Epithelial cell of esophagus (primary cell): ENCODE measurements around the gene GALK2.
A peak's percentile ranks its signal among the peaks of the same experiment; 100 is the strongest.

Experiments
- DNase-seq: peaks from one replicate; pipeline ENCODE4 v3.0.0; 2010; ENCODE audit warnings: low read depth
- H3K4me3 ChIP-seq: 2 replicates; pipeline ENCODE4 v1.5.1; 2011; ENCODE audit warnings: mild to moderate bottlenecking, low read length, control low read depth
- TF ChIP-seq, protein P1 (sequence below): IDR thresholded peaks from 2 replicates; pipeline ENCODE4 v1.5.1; 2011; ENCODE audit warnings: low read depth, mild to moderate bottlenecking, low read length, control low read depth, inconsistent platforms; ENCODE audit not compliant: insufficient read depth; ENCODE audit errors: missing control alignments

The GALK2 gene

DNA sequence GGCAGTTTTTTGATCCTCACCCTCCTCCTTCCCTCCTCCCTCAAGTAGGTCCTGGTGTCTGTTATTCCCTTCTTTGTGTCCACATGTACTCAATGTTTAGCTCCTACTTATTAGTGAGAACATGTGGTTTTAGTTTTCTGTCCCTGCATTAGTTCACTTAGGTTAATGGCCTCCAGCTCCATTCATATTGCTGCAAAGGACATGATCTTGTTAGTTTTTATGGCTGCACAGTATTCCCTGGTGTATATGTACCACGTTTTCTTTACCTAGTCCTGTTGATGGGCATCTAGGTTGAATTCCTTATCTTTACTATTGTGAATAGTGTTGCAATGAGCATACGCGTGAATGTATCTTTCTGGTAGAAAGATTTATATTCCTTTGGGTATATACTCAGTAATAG is 191.3 kb downstream of the GALK2 start:
- TF ChIP-seq, protein P1, sequence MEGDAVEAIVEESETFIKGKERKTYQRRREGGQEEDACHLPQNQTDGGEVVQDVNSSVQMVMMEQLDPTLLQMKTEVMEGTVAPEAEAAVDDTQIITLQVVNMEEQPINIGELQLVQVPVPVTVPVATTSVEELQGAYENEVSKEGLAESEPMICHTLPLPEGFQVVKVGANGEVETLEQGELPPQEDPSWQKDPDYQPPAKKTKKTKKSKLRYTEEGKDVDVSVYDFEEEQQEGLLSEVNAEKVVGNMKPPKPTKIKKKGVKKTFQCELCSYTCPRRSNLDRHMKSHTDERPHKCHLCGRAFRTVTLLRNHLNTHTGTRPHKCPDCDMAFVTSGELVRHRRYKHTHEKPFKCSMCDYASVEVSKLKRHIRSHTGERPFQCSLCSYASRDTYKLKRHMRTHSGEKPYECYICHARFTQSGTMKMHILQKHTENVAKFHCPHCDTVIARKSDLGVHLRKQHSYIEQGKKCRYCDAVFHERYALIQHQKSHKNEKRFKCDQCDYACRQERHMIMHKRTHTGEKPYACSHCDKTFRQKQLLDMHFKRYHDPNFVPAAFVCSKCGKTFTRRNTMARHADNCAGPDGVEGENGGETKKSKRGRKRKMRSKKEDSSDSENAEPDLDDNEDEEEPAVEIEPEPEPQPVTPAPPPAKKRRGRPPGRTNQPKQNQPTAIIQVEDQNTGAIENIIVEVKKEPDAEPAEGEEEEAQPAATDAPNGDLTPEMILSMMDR: no peak
- H3K4me3 ChIP-seq: no peak overlapping the region
- no peak for DNase-seq

DNA sequence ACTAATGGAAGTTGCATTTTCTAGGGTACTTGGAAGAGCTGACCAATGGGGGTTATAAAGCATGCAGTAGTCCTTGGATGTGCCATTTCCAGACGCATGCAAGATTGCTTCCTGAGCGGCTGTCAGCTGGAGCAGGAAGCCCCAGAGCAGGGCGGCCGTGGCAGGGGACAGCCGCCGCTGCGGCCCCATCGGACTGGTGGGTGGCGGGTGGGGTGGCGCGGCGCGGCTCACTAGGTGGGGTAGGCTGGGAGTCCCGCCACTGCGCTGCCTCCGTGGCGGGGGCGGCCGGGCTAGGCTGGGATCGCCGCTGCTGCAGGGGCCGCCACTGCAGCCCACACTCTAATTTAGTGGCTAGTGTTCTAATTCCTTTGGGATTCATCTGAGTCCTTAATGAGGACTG is 196.4 kb downstream of the GALK2 start:
- no peak overlapping the region for H3K4me3 ChIP-seq
- TF ChIP-seq, protein P1: no peak

DNA sequence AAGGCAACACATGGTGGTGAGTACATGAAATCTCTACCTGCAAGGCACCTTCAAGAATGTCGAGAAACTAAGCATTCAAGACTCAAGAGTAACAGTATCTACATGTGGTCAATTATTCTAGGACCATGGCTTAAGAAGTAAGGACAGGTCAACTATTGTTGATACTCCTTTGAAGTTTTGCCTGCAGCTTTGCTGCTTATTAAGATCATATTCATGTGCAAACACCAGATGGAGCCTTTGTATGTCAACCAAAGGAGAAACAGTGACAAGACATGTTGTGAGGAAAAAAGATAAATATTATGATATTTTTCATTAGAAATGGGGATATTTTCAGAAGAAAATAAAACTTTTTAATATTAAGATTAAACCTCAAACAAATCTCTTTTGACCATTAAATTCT is 200.7 kb downstream of the GALK2 start:
- TF ChIP-seq, protein P1: peak; percentile 19
- H3K4me3 ChIP-seq: no peak overlapping the region
- peak; percentile 29 for DNase-seq

More for the DNA sequence above, 196.4 kb downstream of the GALK2 start:
- DNase-seq: no peak

DNA sequence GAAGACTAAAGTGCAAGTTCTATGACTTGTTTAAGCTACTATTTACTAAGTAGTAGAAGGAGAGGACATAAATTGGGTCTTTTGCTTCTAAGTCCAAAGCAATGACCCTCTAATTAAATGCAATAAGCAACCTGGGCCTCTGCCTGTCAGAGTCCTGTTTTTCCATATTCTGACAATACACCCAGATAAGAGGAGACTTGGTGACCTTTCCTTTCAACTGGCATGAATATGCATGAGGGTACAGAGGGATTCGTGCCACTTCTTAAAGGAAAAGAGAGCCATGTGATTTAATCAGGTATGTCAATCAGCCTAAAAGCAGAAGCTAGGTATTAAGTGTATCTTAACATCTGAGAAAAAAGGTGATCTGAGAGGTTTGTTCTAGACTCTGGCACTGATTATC is 202.3 kb downstream of the GALK2 start:
- TF ChIP-seq, protein P1: no peak
- no peak overlapping the region for H3K4me3 ChIP-seq
- no peak for DNase-seq

DNA sequence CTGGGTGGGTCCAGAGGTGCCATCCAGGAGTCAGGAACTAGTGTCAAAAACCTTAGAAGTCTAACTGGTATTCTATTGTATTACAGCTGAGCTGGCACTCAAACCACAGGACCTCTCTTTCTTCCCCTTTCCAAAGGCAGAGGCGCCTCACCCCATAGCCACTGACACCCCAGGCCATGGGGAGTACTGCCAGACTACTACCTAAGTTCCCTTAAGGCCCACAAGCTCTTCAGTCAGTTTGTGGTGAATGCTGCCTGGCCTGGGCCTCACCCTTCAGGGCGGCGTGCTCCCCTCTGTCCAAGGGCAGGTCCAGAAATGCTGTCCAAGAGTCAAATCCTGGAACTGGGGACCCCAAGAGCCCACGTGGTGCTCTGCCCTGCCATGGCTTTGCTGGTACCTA is 209.9 kb downstream of the GALK2 start:
- DNase-seq: no peak
- no peak overlapping the region for H3K4me3 ChIP-seq
- TF ChIP-seq, protein P1: no peak

DNA sequence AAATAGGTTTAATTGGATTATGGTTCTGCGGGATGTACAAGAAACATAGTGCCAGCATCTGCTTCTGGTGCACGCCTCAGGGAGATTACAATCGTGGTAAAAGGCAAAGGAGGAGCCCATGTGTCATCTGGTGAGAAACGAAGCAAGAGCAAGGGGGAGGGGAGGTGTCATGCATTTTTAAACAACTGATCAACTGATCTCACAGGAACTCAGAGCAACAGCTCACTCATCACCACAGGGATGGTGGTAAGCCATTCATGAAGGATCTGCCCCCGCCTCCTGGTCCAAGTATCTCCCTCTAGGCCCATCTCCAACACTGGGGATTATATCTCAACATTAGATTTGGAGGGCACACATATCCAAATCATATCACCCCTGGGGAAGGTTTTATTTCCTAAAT is 210.9 kb downstream of the GALK2 start:
- TF ChIP-seq, protein P1: no peak
- peak; percentile 6 for DNase-seq
- no peak overlapping the region for H3K4me3 ChIP-seq
